Glutamatergic neuron (in vitro differentiated cells): Measurements from ENCODE around the gene PLD1. TPM values are rescaled to one million over a fixed set of nuclear protein-coding genes. Genes with fewer than 3 reads are reported as not detected.
A peak's percentile ranks its signal among the peaks of the same experiment; 100 is the strongest.

Source experiments
- DNase-seq: peaks from one replicate; pipeline ENCODE4 v3.0.0; 2022
- H3K27ac Mint-ChIP-seq: one replicate; pipeline ENCODE4 v1.8.0; 2020; ENCODE audit warnings: mild to moderate bottlenecking, mixed read lengths, inconsistent platforms; ENCODE audit not compliant: unreplicated experiment
- H3K27me3 Mint-ChIP-seq: one replicate; pipeline ENCODE4 v1.8.0; 2020; ENCODE audit warnings: mild to moderate bottlenecking, moderate library complexity, mixed read lengths, inconsistent platforms; ENCODE audit not compliant: unreplicated experiment
- H3K36me3 Mint-ChIP-seq: one replicate; pipeline ENCODE4 v1.8.0; 2020; ENCODE audit warnings: mild to moderate bottlenecking, mixed read lengths, inconsistent platforms; ENCODE audit not compliant: unreplicated experiment
- H3K4me1 Mint-ChIP-seq: one replicate; pipeline ENCODE4 v1.8.0; 2020; ENCODE audit warnings: mild to moderate bottlenecking, low read depth, mixed read lengths, inconsistent platforms; ENCODE audit not compliant: unreplicated experiment
- H3K4me3 Mint-ChIP-seq: one replicate; pipeline ENCODE4 v1.8.0; 2020; ENCODE audit warnings: mild to moderate bottlenecking, mixed read lengths, inconsistent platforms; ENCODE audit not compliant: unreplicated experiment
- H3K9me3 Mint-ChIP-seq: one replicate; pipeline ENCODE4 v1.8.0; 2020; ENCODE audit warnings: mild to moderate bottlenecking, moderate library complexity, mixed read lengths, inconsistent platforms; ENCODE audit not compliant: unreplicated experiment
- CTCF ChIP-seq: fragments of 200-600 bp; sonication (generic); IDR thresholded peaks from one replicate; pipeline ENCODE4 v1.5.0; 2021; ENCODE audit not compliant: partially characterized antibody, unreplicated experiment
- total RNA-seq: library from RNA; stranded (reverse); fragmentation: NEBNext Ultra II Directional; extraction: Animal tissue kit (Norgen Biotek cat#: 25700); gene quantifications from one replicate; pipeline ENCODE4 v1.2.1, GENCODE V29; 2021; ENCODE audit not compliant: unreplicated experiment

Gene PLD1
- total RNA-seq, 1 donor from 2014 or later, result 0.61 TPM

GRCh38 chr3:171829841-171830517 lies 19.7 kb upstream of the PLD1 start:
- Mint-ChIP-seq H3K27me3 (peaks cover 9% of the 10 kb centered on the region), H3K4me1 (peaks cover 50% of the 10 kb centered on the region), H3K9me3 (peaks cover 8% of the 10 kb centered on the region), H3K4me3 (peak overlapping the region; percentile 49), H3K36me3 (no peaks in the 10 kb centered on the region), H3K27ac (peak overlapping the region; percentile 95)
- DNase-seq, result peak; percentile 77
- peak; percentile 63 for TF ChIP-seq CTCF

GRCh38 chr3:171828902-171829770 lies 18.9 kb upstream of the PLD1 start:
- peaks cover 44% of the 10 kb centered on the region for H3K4me1 Mint-ChIP-seq
- peaks cover 9% of the 10 kb centered on the region for H3K27me3 Mint-ChIP-seq
- no peak overlapping the region for H3K4me3 Mint-ChIP-seq
- H3K27ac Mint-ChIP-seq, result peak overlapping the region; percentile 95
- H3K9me3 Mint-ChIP-seq, result peaks cover 8% of the 10 kb centered on the region
- no peaks in the 10 kb centered on the region for H3K36me3 Mint-ChIP-seq
- TF ChIP-seq CTCF, result no peak
- no peak for DNase-seq

- Mint-ChIP-seq H3K4me3 (no peak overlapping the region), H3K36me3 (no peaks in the 10 kb centered on the region), H3K27ac (no peak overlapping the region), H3K4me1 (peaks cover 41% of the 10 kb centered on the region), H3K9me3 (peaks cover 8% of the 10 kb centered on the region), H3K27me3 (peaks cover 9% of the 10 kb centered on the region)
- DNase-seq, result no peak
- no peak for TF ChIP-seq CTCF
Observed at GRCh38 chr3:171827836-171828458, 17.7 kb upstream of the PLD1 start.

- no peak for TF ChIP-seq CTCF
- peaks cover 41% of the 10 kb centered on the region for H3K4me1 Mint-ChIP-seq
- peaks cover 9% of the 10 kb centered on the region for H3K27me3 Mint-ChIP-seq
- H3K36me3 Mint-ChIP-seq, result no peaks in the 10 kb centered on the region
- H3K4me3 Mint-ChIP-seq, result no peak overlapping the region
- DNase-seq, result no peak
- peaks cover 8% of the 10 kb centered on the region for H3K9me3 Mint-ChIP-seq
- no peak overlapping the region for H3K27ac Mint-ChIP-seq
Observed at GRCh38 chr3:171827385-171827784, 17.1 kb upstream of the PLD1 start.
